Stimulated activated CD8-positive, alpha-beta memory T cell treated with anti-CD3 and anti-CD28 coated beads, Interleukin-7, amount 100 ng/mL, for 1 hour (primary cell): ENCODE results near the gene UBTF.
"Not testable (repeated sequence)": the region's sequence is repeated elsewhere in the genome, so short reads cannot be mapped to it uniquely, and the experiment has no call there.

Experiments
- DNase-seq, 2 donors: peaks; one replicate each; pipeline ENCODE4 v3.0.0-alpha.2; 2020; ENCODE audit warnings: low read depth in 2 of 2

UBTF gene

GRCh38 chr17:44241106-44241624, 21.7 kb upstream of the UBTF start:
- DNase-seq, result no peak

GRCh38 chr17:44237886-44238285, 18.4 kb upstream of the UBTF start:
- not testable (repeated sequence) for DNase-seq

DNA sequence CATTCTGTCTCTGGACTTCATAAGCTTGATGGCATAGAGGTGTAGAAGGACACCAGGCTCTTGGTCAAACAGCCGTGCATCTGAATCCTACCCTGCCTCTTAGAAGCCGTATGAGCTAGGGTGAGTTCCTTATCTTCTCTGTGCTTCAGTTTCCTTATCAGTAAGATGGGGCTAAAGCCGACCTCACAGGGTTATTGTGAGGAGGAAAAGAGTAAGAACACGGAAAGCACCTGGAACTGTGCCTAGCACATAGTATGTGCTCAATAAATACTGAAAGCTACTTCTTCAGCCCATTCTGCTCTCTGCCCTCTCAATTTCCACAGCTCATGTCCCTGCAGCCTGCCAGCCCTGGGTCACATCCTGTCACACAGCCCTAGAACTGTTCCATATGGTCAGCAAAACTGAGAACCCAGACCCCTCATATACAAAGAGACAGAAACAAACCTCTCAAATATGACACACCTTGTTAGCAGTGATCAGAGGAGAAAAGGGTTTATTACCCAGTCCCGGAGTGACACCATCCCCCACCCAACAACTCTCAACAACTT, 17.0 kb upstream of the UBTF start:
- DNase-seq, result no peak

GRCh38 chr17:44235583-44235936, 16.1 kb upstream of the UBTF start:
- DNase-seq, result no peak

DNA sequence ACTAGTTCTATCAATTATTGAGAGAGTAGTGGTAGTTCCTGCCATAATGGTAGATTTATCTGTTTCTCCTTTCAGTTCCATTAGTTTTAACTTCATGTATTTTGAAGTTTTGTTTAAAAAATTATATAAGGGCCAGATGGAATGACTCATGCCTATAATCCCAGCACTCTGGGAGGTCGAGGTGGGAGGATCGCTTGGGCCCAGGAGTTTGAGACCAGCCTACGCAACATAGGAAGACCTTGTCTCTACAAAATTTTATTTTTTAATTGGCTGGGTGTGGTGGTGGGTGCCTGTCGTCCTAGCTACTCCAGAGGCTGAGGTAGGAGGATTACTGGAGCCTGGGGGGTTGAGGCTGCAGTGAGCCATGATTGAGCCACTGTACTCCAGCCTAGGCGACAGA, 14.1 kb upstream of the UBTF start:
- no peak for DNase-seq

DNA sequence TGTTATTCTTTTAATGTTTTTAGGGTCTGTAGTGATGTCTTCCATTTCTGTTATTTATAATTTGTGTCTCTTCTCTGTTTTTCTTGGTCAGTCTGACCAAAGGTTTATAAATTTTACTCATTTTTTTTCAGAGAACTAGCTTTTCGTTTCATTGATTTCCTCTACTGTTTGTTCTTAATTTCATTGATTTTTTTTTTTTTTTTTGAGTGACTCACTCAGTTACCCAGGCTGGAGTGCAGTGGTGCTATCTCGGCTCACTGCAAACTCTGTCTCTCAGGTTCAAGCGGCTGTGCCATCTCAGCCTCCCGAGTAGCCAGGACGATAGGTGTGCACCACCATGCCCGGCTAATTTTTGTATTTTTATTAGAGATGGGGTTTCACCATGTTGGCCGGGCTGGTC, 12.6 kb upstream of the UBTF start:
- DNase-seq, result no peak

GRCh38 chr17:44230140-44230539, 10.7 kb upstream of the UBTF start:
- DNase-seq, result no peak

DNA sequence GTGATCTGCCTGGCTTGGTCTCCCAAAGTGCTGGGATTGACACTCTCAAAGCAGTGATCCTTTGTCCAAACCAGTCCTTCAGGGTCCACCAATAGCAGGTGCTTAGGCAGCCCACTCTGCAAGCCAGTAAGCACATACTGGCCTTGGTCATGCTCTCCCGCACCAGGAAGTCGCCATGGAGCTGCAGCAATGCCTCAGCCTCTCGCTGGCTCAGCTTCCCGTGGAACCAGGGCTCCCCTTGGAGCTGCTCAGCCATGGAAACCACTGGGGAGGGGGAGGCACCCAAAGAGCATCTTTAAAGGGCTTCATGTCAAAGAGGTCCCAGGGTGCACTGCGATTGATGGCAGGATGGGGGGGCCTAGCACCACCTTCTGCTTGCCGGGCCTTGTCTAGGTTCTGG, 9.6 kb upstream of the UBTF start:
- no peak for DNase-seq

DNA sequence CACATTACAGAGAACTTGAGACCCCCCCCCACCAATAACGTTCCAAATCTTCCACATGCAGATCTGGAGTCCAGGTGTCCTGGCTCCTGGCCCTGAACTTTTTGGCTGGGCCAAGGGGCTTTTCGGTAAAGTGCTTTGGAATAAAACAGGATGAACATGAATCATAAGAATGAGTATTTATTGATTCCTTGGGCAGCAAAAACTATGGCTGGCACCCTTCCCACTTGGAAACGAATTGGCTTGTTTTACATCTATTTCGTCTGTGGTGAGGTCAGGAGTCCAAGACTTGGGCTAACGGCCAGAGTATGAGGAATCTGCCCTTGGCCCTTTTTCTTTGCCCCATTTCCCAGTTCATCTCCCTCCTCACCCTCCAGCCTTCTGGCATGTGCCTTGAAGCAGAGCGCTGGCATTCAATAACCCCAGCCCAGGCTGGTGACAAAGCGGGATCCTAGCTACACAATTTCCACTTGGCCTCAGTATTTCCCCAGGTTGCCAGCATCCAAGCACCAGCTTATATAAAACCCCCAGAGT, 4.1 kb upstream of the UBTF start:
- DNase-seq, result no peak

DNA sequence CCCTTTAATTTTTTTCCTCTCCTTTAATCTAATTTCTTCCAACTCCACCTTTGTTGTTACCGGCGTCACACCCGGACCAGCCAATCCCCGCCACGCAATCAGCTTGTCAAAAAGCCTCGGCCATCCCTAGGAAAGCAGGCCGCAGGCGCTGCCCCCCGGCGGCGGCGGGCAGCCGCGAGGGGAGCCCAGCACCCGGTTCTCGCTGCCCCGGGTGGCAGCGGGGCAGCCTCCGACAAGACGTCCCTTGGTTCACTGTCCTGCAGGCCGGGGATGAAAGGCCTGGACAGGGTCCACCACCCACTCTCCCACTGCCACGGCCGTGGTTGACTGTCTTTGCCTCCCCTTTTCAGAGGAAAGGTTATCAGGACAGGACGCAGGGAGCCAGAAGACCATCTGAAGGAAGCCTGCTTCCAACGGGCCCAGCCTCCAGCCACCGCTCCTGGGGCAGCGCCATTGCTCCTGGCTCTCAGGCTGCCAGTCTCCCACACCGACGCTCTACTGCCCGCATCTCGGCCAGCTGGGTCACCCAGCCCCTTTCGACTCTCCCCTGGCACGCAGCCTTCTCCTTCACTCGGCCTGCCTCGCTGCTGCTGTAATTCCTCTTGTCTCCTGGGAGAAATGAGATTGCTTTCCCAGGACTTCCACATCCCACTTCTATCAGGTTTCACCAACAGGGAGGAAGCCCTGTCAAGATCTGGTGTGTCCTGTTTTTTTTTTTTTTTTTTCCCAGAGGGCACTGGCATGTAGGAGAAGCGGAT, 2.8 kb upstream of the UBTF start:
- no peak for DNase-seq

DNA sequence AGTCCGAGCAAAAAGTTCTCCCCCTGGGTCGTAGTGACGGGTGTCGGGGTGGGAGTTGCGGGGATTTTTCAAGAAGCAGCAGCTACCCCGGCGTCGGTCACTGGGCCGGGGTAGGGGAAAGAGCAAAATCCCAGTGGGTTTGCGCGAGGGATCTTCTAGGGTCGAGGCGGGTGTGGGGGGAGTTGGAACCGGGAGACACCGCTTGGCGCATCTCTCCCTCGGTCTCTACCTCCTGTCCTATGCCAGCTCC, 2.3 kb upstream of the UBTF start:
- no peak for DNase-seq

DNA sequence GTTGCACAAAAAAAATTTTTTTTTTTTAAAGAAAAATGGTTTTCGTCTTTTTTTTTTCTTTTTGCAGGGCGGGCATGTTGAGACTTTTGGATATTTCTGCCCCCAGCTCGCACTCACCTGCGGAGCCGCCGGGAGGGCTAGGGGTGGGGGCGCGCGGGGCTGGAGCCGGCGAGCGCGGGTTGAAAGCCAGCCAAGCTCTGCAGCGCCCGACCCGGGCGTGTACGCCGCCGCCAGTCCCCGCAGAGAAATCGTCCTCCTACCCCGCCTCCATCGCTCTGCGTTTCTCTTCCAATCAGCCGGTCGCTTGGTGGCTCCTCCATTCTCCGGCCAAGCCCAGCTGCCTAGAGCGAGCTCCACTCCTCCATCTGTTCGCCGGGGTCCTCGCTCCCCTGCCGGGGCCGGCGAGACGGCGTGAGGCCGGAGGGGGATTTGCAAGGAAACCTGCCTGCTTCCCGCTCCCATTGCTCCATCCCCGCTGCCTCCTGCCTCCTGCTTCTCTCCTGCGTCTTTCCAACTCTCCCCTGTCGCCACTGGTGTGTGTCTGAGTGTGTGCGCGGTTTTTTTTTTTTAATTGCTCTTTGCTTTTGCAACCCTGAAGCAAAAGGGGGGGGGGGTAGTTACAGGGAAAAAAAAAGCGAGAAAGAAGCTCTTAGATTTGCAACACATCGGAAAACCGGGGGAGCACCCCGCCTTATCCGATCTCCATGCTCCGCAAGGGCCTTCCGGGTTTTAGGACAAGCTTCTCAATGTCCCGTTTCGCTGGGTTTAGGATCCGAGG, 1.8 kb upstream of the UBTF start:
- peak in 1 of 2 donors; percentile 32 for DNase-seq

- DNase-seq, result peak in 1 of 2 donors; percentile 16
Measured at GRCh38 chr17:44220213-44221083, 973 bp upstream of the UBTF start.

- DNase-seq, result peak; percentile 43 to 44
Measured at GRCh38 chr17:44219108-44219615, 313 bp downstream of the UBTF start.

DNA sequence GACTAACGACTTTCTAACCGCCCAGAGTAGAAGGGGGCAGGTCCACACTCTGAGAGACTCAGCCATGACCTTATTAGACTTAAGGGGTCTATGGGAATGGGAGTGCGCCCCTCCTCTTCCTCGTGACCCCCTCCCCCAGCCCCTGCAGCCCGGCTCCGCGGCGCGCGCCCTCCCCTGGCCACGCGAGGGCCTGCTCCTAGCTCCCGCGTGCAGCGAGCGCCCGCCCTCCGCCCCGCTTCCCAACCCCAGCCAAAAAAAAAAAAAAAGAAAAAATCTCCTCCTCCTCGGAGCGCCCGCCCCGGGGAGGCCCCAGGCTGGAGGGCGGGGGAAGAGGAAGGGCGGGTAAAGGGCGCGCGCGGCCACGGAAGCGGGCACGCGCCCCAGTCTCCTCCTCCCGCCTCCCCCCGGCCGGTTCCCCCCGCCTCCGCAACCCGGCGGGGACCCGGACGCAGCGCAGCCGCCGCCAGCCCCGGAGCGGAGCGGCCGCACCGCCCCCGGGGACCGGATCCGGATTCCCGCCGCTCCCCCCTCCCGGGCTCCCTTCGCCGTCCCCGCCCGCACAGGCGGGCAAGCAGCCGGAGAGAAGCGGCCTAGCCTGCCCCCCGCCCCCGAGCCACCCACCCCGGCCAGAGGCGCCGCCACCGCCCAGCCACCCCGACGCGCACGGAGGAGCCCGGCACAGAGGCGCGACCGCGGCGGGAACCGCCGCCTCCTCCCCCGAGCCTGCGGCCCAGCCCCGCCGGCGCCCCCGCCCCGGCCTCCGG, 949 bp downstream of the UBTF start:
- DNase-seq, result peak; percentile 72

DNA sequence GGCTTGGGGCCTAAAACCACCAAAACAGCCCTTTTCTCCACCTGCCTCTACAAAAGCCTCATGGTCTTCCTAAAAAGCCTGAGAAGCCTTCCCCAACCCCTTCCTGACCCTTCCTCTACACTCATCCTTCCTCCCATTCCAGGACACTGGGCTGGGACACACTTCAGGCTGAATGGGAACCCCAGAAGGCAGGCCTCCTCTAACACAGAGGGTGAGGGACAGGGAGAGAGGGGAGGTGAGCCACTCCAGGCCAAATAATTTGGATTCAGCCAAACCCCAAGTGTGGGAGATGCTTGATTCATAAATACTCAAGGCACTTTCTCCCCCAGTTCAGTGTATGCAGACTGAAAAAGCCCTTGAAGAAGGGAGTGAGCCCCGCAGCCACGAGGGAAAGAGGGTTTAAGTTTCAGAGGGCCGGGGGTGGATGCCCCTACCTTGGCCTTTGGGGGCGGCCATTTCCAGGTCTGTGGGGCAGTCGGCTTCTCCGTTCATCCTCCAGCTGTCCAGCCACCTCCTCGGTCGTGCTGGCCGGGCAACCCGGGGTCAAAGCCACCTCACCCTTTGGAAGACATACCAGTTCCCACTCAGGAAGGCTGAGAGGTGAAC, 1.6 kb downstream of the UBTF start:
- DNase-seq, result no peak

GRCh38 chr17:44216694-44217093, 2.8 kb downstream of the UBTF start:
- DNase-seq, result no peak

DNA sequence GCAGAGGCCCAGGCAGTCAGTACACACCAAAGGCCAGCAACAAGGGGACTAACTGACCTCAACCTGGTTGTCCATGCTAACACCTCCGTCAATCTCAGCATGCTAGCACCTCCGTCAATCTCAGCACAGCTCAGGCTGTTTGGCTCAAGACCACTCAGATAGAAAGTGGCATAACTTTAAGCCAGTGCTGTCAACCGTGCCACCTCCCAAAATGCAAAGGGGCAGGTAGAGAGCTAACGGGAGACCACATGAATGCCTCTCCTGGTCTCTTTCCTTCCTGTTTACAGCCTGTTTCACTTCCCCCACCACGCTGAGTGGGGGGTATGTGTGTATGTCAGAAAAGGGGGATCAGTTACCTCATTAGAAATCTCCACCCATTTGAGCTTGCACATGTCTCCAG, 3.3 kb downstream of the UBTF start:
- no peak for DNase-seq

DNA sequence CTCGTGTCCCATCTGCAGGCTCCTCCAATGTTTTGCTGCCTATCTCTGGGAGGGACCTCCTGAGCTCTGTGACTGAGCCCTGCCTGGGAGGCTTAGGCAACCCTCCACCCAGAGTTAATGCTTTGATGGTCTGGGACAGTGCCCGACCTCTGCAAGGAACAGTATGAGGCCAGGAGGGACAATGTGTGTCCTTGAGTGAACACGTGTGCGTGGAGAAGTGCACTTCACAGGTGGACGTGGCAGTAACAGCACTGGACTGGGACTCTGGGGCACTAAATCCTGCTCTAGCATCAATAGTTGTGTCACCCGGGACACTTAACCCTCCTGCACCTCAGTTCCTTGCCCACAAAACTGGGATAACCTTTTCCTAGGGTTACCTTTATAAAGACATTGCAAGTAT, 4.6 kb downstream of the UBTF start:
- no peak for DNase-seq

DNA sequence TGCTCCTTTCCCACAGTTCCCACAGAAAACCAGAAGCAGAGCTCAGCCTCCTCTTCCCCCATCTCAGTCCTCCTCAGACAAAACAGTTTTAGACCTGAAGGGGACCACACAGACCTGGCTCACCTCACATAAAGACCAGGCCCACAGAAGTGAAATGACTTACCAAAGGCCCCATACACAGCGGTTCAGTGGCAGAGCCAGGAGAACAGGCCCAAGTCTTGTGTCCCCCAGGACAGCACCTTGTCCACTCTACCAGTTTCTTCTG, 5.3 kb downstream of the UBTF start:
- no peak for DNase-seq
